ENCODE results near the gene KCNH3.
"Not testable (repeated sequence)": the region's sequence is repeated elsewhere in the genome, so short reads cannot be mapped to it uniquely, and the experiment has no call there.

The KCNH3 gene

GRCh38 chr12:49598527-49598926, 59.7 kb downstream of the KCNH3 start:
- H3K4me3 ChIP-seq (ENCODE audit: low read length), result no peak overlapping the region
- no peak for TF ChIP-seq CTCF (conservative IDR thresholded peaks at IDR 0.05; ENCODE audit: low read length)
- no peak for DNase-seq (ENCODE audit: low read depth)

- no peak overlapping the region for H3K4me3 ChIP-seq (ENCODE audit: low read length)
- TF ChIP-seq CTCF (conservative IDR thresholded peaks at IDR 0.05; ENCODE audit: low read length), result no peak
- no peak for DNase-seq (ENCODE audit: low read depth)
Observed at GRCh38 chr12:49599961-49600360, 61.1 kb downstream of the KCNH3 start.

GRCh38 chr12:49603721-49604120, 64.9 kb downstream of the KCNH3 start:
- no peak overlapping the region for H3K4me3 ChIP-seq (ENCODE audit: low read length)
- no peak for TF ChIP-seq CTCF (conservative IDR thresholded peaks at IDR 0.05; ENCODE audit: low read length)
- DNase-seq (ENCODE audit: low read depth), result no peak

- no peak for TF ChIP-seq CTCF (conservative IDR thresholded peaks at IDR 0.05; ENCODE audit: low read length)
- DNase-seq (ENCODE audit: low read depth), result no peak
- H3K4me3 ChIP-seq (ENCODE audit: low read length), result no peak overlapping the region
Observed at GRCh38 chr12:49604856-49605255, 66.0 kb downstream of the KCNH3 start.

GRCh38 chr12:49605539-49605938, 66.7 kb downstream of the KCNH3 start, which contains the start of gene FAM186B:
TSS of gene FAM186B (minus strand) at chr12:49605639. CDS start at chr12:49605477, 162 bp downstream.
- H3K4me3 ChIP-seq (ENCODE audit: low read length); DNase-seq (ENCODE audit: low read depth): not testable (repeated sequence)
